Dermis blood vessel endothelial cell (primary cell): ENCODE measurements around the gene DCANP1. TPM values are rescaled to one million over a fixed set of nuclear protein-coding genes. Genes with fewer than 3 reads are reported as not detected.

Source experiments
- DNase-seq: peaks from one replicate; pipeline ENCODE4 v3.0.0; 2010
- total RNA-seq: library from RNA; depleted of rRNA; stranded (reverse); fragments of >200 nt; gene quantifications from 2 replicates; pipeline ENCODE4 v1.2.3, GENCODE V29; 2014

The DCANP1 gene
- total RNA-seq, 1 donor from 2014 or later: not detected

- no peak for DNase-seq
Observed at GRCh38 chr5:135417083-135417482, 30.1 kb downstream of the DCANP1 start.

GRCh38 chr5:135405082-135405481 lies 42.1 kb downstream of the DCANP1 start:
- DNase-seq: no peak

GRCh38 chr5:135402031-135402430 lies 45.1 kb downstream of the DCANP1 start:
- no peak for DNase-seq

- no peak for DNase-seq
Observed at GRCh38 chr5:135400866-135401265, 46.3 kb downstream of the DCANP1 start.

- no peak for DNase-seq
Observed at GRCh38 chr5:135399794-135400542, 47.2 kb downstream of the DCANP1 start.

- DNase-seq: peak; percentile 91
Observed at GRCh38 chr5:135398855-135399793, 48.0 kb downstream of the DCANP1 start, which contains the start of gene MACROH2A1. MACROH2A1 (minus strand) TSS chr5:135399231; CDS start chr5:135389093, 10,138 bp downstream.

GRCh38 chr5:135398160-135398854 lies 48.8 kb downstream of the DCANP1 start:
- peak; percentile 50 for DNase-seq

GRCh38 chr5:135397084-135397483 lies 50.1 kb downstream of the DCANP1 start:
- no peak for DNase-seq

- DNase-seq: no peak
Observed at GRCh38 chr5:135396459-135397055, 50.6 kb downstream of the DCANP1 start.

GRCh38 chr5:135395866-135396265 lies 51.3 kb downstream of the DCANP1 start:
- no peak for DNase-seq

GRCh38 chr5:135395451-135395850 lies 51.7 kb downstream of the DCANP1 start:
- DNase-seq: no peak

Other genes starting within 250 kb of the DCANP1 start
- 219 and 227 TPM in 2 replicates for gene MACROH2A1, start 48.1 kb downstream of the DCANP1 start, total RNA-seq
- not detected in 2 replicates for gene TIFAB, start 5.0 kb upstream of the DCANP1 start, total RNA-seq
- gene NEUROG1, start 88.6 kb upstream of the DCANP1 start, total RNA-seq: not detected in 2 replicates
- gene CXCL14, start 131.6 kb upstream of the DCANP1 start, total RNA-seq: 0.09 and 0.34 TPM in 2 replicates